ENCODE measurements around the gene CAND2. TPM values are rescaled to one million over a fixed set of nuclear protein-coding genes. Genes with fewer than 3 reads are reported as not detected.

CAND2 gene
- total RNA-seq, 2 experiments from 2014 or later: 0.15 TPM; not detected in 1

GRCh38 chr3:12815719-12816118 lies 19.2 kb downstream of the CAND2 start:
- no peak for DNase-seq
- Mint-ChIP-seq H3K9me3 (no peaks in the 10 kb centered on the region), H3K36me3 (ENCODE audit: low read depth) (no peaks in the 10 kb centered on the region), H3K27ac (no peak overlapping the region), H3K4me3 (no peak overlapping the region), H3K4me1 (peaks cover under 1% of the 10 kb centered on the region), H3K27me3 (no peaks in the 10 kb centered on the region)
- CTCF ChIA-PET: no interaction called here
- POLR2A ChIA-PET: no interaction called here

- H3K4me1 Mint-ChIP-seq: no peaks in the 10 kb centered on the region
- no peaks in the 10 kb centered on the region for H3K36me3 Mint-ChIP-seq (ENCODE audit: low read depth)
- ChIA-PET POLR2A (interaction anchor here (1.5 kb wide), 1 partner anchor 21 kb away, joined by 4 read pairs; no protein-coding TSS in a partner anchor), CTCF (no interaction called here)
- no peaks in the 10 kb centered on the region for H3K27me3 Mint-ChIP-seq
- no peak overlapping the region for H3K4me3 Mint-ChIP-seq
- no peaks in the 10 kb centered on the region for H3K9me3 Mint-ChIP-seq
- DNase-seq: no peak
- H3K27ac Mint-ChIP-seq: no peak overlapping the region
Measured at GRCh38 chr3:12816521-12817342, 20.3 kb downstream of the CAND2 start.

DNA sequence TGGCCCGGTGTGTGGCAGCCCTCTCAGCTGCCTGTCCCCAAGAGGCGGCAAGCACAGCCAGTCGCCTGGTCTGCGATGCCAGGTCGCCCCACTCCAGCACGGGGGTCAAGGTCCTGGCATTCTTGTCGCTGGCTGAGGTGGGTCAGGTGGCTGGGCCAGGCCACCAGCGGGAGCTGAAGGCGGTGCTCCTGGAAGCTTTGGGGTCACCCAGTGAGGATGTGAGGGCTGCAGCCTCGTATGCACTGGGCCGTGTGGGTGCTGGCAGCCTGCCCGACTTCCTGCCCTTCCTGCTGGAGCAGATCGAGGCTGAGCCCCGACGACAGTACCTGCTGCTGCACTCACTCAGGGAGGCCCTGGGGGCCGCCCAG lies 20.8 kb downstream of the CAND2 start:
- POLR2A ChIA-PET: interaction anchor here (1.5 kb wide), 1 partner anchor 20 kb away, joined by 4 read pairs; no protein-coding TSS in a partner anchor
- CTCF ChIA-PET: no interaction called here
- Mint-ChIP-seq H3K9me3 (no peaks in the 10 kb centered on the region), H3K4me3 (no peak overlapping the region), H3K27me3 (no peaks in the 10 kb centered on the region), H3K36me3 (ENCODE audit: low read depth) (no peaks in the 10 kb centered on the region), H3K27ac (no peak overlapping the region), H3K4me1 (no peaks in the 10 kb centered on the region)
- no peak for DNase-seq

DNA sequence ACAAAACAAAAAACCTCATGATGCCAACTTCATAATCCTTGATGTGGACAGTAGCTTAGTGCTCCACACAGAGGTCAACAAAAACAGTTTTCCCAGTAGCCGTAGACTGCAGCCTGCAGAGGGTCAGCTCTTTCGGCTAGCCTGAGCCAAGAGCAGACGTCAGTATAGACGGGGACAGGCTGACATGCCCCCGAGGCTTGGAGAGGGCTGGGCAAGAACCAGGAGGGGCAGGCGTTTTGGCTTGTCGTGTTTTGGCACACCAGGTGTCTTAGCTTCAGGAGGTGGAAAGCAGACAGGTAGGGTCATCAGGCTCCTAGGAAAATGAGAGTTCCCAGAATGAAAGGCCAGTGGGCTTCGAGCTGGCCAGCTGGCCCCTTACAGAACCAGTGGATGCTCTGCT lies 21.8 kb downstream of the CAND2 start:
- Mint-ChIP-seq H3K36me3 (ENCODE audit: low read depth) (no peaks in the 10 kb centered on the region), H3K9me3 (no peaks in the 10 kb centered on the region), H3K4me3 (no peak overlapping the region), H3K27me3 (no peaks in the 10 kb centered on the region), H3K27ac (no peak overlapping the region), H3K4me1 (no peaks in the 10 kb centered on the region)
- CTCF ChIA-PET: interaction anchor here (0.9 to 3.6 kb wide), 2 partner anchors 8 to 24 kb away, joined by 3 to 18 read pairs; no protein-coding TSS in a partner anchor
- POLR2A ChIA-PET: interaction anchor here (1.5 to 1.8 kb wide), 2 partner anchors 19 to 23 kb away, joined by 4 to 6 read pairs; partner anchors contain the start of gene RPL32
- no peak for DNase-seq

GRCh38 chr3:12818773-12819172 lies 22.3 kb downstream of the CAND2 start:
- no peak for DNase-seq
- Mint-ChIP-seq H3K27me3 (no peaks in the 10 kb centered on the region), H3K36me3 (ENCODE audit: low read depth) (no peaks in the 10 kb centered on the region), H3K27ac (no peak overlapping the region), H3K4me1 (no peaks in the 10 kb centered on the region), H3K4me3 (no peak overlapping the region), H3K9me3 (no peaks in the 10 kb centered on the region)
- CTCF ChIA-PET: interaction anchor here (0.9 to 3.6 kb wide), 2 partner anchors 8 to 23 kb away, joined by 3 to 18 read pairs; no protein-coding TSS in a partner anchor
- POLR2A ChIA-PET: interaction anchor here (1.8 kb wide), 1 partner anchor 23 kb away, joined by 6 read pairs; the partner anchor contains the start of gene RPL32

- Mint-ChIP-seq H3K4me1 (no peaks in the 10 kb centered on the region), H3K9me3 (no peaks in the 10 kb centered on the region), H3K27ac (no peak overlapping the region), H3K27me3 (no peaks in the 10 kb centered on the region), H3K36me3 (ENCODE audit: low read depth) (no peaks in the 10 kb centered on the region), H3K4me3 (no peak overlapping the region)
- ChIA-PET POLR2A (interaction anchor here (0.9 to 1.2 kb wide), 2 partner anchors 10 to 13 kb away, joined by 3 to 4 read pairs; no protein-coding TSS in a partner anchor), CTCF (interaction anchor here (1.0 to 1.8 kb wide), 6 partner anchors 13 to 36 kb away, joined by 3 to 15 read pairs (median 4); partner anchors contain the start of gene CAND2)
- DNase-seq: no peak
Measured at GRCh38 chr3:12822725-12823373, 26.4 kb downstream of the CAND2 start.

- no peaks in the 10 kb centered on the region for H3K4me1 Mint-ChIP-seq
- H3K9me3 Mint-ChIP-seq: no peaks in the 10 kb centered on the region
- ChIA-PET POLR2A (no interaction called here), CTCF (interaction anchor here (1.3 kb wide), 1 partner anchor 14 kb away, joined by 4 read pairs; no protein-coding TSS in a partner anchor)
- H3K27ac Mint-ChIP-seq: no peak overlapping the region
- H3K27me3 Mint-ChIP-seq: no peaks in the 10 kb centered on the region
- H3K36me3 Mint-ChIP-seq (ENCODE audit: low read depth): no peaks in the 10 kb centered on the region
- H3K4me3 Mint-ChIP-seq: no peak overlapping the region
- DNase-seq: no peak
Measured at GRCh38 chr3:12824299-12824698, 27.8 kb downstream of the CAND2 start.

DNA sequence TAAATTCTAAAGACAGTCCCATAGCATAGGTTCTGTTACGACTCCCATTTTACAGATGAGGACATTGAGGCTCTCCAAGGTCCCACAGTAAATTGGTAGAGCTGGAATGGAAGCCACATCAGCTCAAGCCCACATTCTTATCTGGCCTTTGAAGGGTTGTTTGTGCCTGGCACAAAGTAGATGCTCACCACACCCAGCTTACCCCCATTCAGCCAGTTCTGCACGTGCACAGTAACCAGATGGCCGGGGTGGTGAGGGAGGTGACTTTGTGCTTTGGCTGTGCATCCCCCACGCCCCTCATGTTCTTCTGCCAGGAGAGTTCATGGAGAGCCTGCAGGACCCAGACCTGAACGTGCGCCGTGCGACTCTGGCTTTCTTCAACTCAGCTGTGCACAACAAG lies 28.7 kb downstream of the CAND2 start:
- no peaks in the 10 kb centered on the region for H3K36me3 Mint-ChIP-seq (ENCODE audit: low read depth)
- CTCF ChIA-PET: interaction anchor here (1.3 to 1.9 kb wide), 2 partner anchors 15 to 17 kb away, joined by 4 to 11 read pairs; partner anchors contain the start of gene RPL32
- no peak for DNase-seq

DNA sequence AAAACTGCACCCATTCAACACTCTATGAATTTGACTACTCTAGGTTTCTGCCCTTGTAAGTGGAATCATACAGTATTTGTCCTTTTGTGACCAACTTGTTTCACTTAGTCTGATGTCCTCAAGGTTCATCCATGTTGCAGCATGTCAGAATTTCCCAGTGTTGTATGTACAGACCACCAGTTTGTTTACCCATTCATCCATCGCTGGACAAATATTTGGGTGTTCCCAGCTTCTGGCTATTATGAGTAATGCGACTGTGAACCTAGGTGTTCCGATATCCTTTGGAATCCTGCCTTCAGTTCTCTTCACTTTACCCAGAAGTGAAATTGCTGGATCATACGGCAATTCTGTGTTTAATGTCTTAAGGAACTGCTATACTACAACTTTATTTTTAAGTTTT lies 32.3 kb downstream of the CAND2 start:
- H3K27me3 Mint-ChIP-seq: no peaks in the 10 kb centered on the region
- ChIA-PET POLR2A (interaction anchor here (1.4 kb wide), 1 partner anchor 13 kb away, joined by 4 read pairs; the partner anchor contains the start of gene RPL32), CTCF (interaction anchor here (2.8 kb wide), 1 partner anchor 19 kb away, joined by 16 read pairs; no protein-coding TSS in a partner anchor)
- H3K9me3 Mint-ChIP-seq: no peaks in the 10 kb centered on the region
- H3K4me3 Mint-ChIP-seq: no peak overlapping the region
- no peaks in the 10 kb centered on the region for H3K4me1 Mint-ChIP-seq
- DNase-seq: no peak
- H3K36me3 Mint-ChIP-seq (ENCODE audit: low read depth): peaks cover 27% of the 10 kb centered on the region
- no peak overlapping the region for H3K27ac Mint-ChIP-seq

More for the DNA sequence above, 28.7 kb downstream of the CAND2 start:
- H3K27me3 Mint-ChIP-seq: no peaks in the 10 kb centered on the region
- no peaks in the 10 kb centered on the region for H3K9me3 Mint-ChIP-seq
- POLR2A ChIA-PET: no interaction called here
- H3K27ac Mint-ChIP-seq: no peak overlapping the region
- no peaks in the 10 kb centered on the region for H3K4me1 Mint-ChIP-seq
- H3K4me3 Mint-ChIP-seq: no peak overlapping the region

- POLR2A ChIA-PET: interaction anchor here (1.3 kb wide), 1 partner anchor 10 kb away, joined by 3 read pairs; no protein-coding TSS in a partner anchor
- H3K36me3 Mint-ChIP-seq (ENCODE audit: low read depth): peaks cover 34% of the 10 kb centered on the region
- no peak overlapping the region for H3K27ac Mint-ChIP-seq
Measured at GRCh38 chr3:12829404-12829803, 32.9 kb downstream of the CAND2 start.

DNA sequence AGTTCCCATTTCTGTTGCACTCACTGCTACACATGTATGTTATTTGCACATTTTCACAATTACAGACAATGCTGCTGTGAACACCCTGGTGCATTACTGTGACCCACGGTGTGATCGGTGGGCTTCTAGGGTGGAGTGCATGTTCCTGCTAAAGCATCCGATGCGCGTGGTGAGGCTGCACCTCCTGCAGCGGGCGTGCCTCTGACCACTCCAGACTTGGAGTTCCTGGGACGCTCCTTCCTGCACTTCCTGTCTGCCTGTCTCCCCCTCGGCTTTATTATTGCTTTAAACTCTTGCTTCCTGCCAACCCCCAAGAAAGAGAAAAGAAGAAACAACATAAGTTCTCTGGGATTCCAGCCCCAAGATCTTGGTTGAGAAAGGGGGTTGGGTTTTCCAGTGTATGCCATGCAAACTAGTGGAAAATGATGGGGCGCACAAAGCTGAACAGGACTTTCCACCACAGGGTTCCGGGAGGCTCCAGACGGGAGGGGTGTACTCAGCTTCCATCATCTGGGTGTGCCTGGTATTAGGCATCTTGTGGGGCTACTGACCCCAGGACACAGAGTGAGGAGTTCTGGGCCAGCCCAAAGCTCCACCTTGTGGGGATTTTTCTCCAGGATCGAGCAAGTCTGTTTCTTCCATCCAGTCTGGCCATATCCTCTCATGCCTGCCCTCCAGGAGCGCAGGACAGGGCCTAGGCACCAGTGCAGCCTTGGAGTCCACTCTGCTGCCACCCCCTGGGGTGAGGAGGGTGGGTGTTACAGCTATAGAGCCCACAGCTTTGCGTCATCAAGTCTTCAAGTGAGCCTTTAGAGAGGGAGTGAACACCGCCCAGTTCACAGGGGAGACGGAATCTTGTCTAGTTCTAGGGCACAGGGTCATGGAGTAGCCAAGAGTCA lies 33.7 kb downstream of the CAND2 start:
- CTCF ChIA-PET: interaction anchor here (1.0 to 3.4 kb wide), 2 partner anchors 12 to 20 kb away, joined by 3 to 19 read pairs; partner anchors contain the start of gene RPL32
- Mint-ChIP-seq H3K27me3 (no peaks in the 10 kb centered on the region), H3K27ac (no peak overlapping the region), H3K36me3 (ENCODE audit: low read depth) (peaks cover 40% of the 10 kb centered on the region), H3K4me1 (no peaks in the 10 kb centered on the region), H3K4me3 (no peak overlapping the region), H3K9me3 (no peaks in the 10 kb centered on the region)
- DNase-seq: no peak
- POLR2A ChIA-PET: interaction anchor here (1.3 kb wide), 1 partner anchor 10 kb away, joined by 3 read pairs; no protein-coding TSS in a partner anchor

More at GRCh38 chr3:12829404-12829803, 32.9 kb downstream of the CAND2 start:
- H3K9me3 Mint-ChIP-seq: no peaks in the 10 kb centered on the region
- H3K27me3 Mint-ChIP-seq: no peaks in the 10 kb centered on the region
- CTCF ChIA-PET: interaction anchor here (1.0 kb wide), 1 partner anchor 19 kb away, joined by 3 read pairs; no protein-coding TSS in a partner anchor
- H3K4me1 Mint-ChIP-seq: no peaks in the 10 kb centered on the region
- no peak overlapping the region for H3K4me3 Mint-ChIP-seq
- DNase-seq: no peak

DNA sequence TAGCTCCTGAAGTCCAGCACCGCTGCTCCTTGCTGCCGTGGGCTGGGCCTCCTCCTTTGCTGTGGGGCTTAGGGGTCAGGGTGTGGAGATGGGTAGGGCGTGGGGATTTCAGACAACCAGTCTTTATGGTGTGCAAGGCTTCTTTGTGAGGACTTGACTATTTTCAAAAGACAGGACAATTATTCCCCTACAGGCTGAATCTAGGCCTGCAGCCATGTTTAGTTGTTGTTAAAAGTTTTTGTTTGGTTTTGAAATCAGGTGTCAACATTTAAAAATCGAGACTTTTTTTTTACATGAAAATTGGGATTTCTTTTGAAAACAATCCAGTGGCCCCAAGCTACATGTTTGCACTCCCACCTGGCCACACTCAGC lies 34.3 kb downstream of the CAND2 start:
- CTCF ChIA-PET: interaction anchor here (3.4 kb wide), 1 partner anchor 11 kb away, joined by 19 read pairs; the partner anchor contains the start of gene RPL32
- Mint-ChIP-seq H3K27me3 (no peaks in the 10 kb centered on the region), H3K9me3 (no peaks in the 10 kb centered on the region), H3K4me1 (no peaks in the 10 kb centered on the region), H3K36me3 (ENCODE audit: low read depth) (peaks cover 46% of the 10 kb centered on the region), H3K4me3 (no peak overlapping the region), H3K27ac (no peak overlapping the region)
- no peak for DNase-seq
- POLR2A ChIA-PET: interaction anchor here (1.3 kb wide), 1 partner anchor 9 kb away, joined by 3 read pairs; no protein-coding TSS in a partner anchor

All from activated CD4-positive, alpha-beta memory T cell treated with anti-CD3 and anti-CD28 coated beads, Interleukin-2, amount 10 ng/mL, durations not matched to agents 7 days and 5 days (primary cell).